ENCODE data around the gene AXDND1.
A peak's percentile ranks its signal among the peaks of the same experiment; 100 is the strongest.
"Not testable (repeated sequence)": the region's sequence is repeated elsewhere in the genome, so short reads cannot be mapped to it uniquely, and the experiment has no call there.

The AXDND1 gene

GRCh38 chr1:179365342-179366092 lies at the start of gene AXDND1:
Gene AXDND1, plus strand, starts transcription at chr1:179365971. Its CDS starts 539 bp downstream, at chr1:179366510.
- DNase-seq = peak; percentile 93

GRCh38 chr1:179318491-179318890 lies 47.3 kb upstream of the AXDND1 start:
- no peak for DNase-seq

GRCh38 chr1:179321533-179322216 lies 44.1 kb upstream of the AXDND1 start:
- DNase-seq = no peak

GRCh38 chr1:179322557-179322956 lies 43.2 kb upstream of the AXDND1 start:
- DNase-seq = no peak

GRCh38 chr1:179323436-179323835 lies 42.3 kb upstream of the AXDND1 start:
- no peak for DNase-seq

GRCh38 chr1:179325836-179326235 lies 39.9 kb upstream of the AXDND1 start:
- DNase-seq = no peak

GRCh38 chr1:179326746-179327145 lies 39.0 kb upstream of the AXDND1 start:
- DNase-seq = no peak

GRCh38 chr1:179327196-179327595 lies 38.6 kb upstream of the AXDND1 start:
- DNase-seq = no peak

GRCh38 chr1:179327679-179328078 lies 38.1 kb upstream of the AXDND1 start:
- DNase-seq = no peak

GRCh38 chr1:179329862-179330261 lies 35.9 kb upstream of the AXDND1 start:
- DNase-seq = no peak

- DNase-seq = no peak
Measured at GRCh38 chr1:179334440-179334839, 31.3 kb upstream of the AXDND1 start.

- DNase-seq = no peak
Measured at GRCh38 chr1:179337288-179337687, 28.5 kb upstream of the AXDND1 start.

- DNase-seq = no peak
Measured at GRCh38 chr1:179337942-179338560, 27.7 kb upstream of the AXDND1 start.

- no peak for DNase-seq
Measured at GRCh38 chr1:179340918-179341317, 24.9 kb upstream of the AXDND1 start.

- no peak for DNase-seq
Measured at GRCh38 chr1:179341943-179342547, 23.7 kb upstream of the AXDND1 start.

GRCh38 chr1:179342740-179343404 lies 22.9 kb upstream of the AXDND1 start:
- no peak for DNase-seq

GRCh38 chr1:179351281-179351680 lies 14.5 kb upstream of the AXDND1 start:
- DNase-seq = no peak

- DNase-seq = no peak
Measured at GRCh38 chr1:179352236-179352635, 13.5 kb upstream of the AXDND1 start.

- no peak for DNase-seq
Measured at GRCh38 chr1:179353546-179353945, 12.2 kb upstream of the AXDND1 start.

GRCh38 chr1:179361631-179362030 lies 4.1 kb upstream of the AXDND1 start:
- not testable (repeated sequence) for DNase-seq

- peak; percentile 32 for DNase-seq
Measured at GRCh38 chr1:179366093-179366800, 476 bp downstream of the AXDND1 start.

GRCh38 chr1:179369751-179370341 lies 4.1 kb downstream of the AXDND1 start:
- DNase-seq = peak; percentile 76

Measured in NCI-H69 (cell line).